Measurements from ENCODE around the gene OR6N1. TPM values are rescaled to one million over a fixed set of nuclear protein-coding genes. Genes with fewer than 3 reads are reported as not detected.

Gene OR6N1, protein sequence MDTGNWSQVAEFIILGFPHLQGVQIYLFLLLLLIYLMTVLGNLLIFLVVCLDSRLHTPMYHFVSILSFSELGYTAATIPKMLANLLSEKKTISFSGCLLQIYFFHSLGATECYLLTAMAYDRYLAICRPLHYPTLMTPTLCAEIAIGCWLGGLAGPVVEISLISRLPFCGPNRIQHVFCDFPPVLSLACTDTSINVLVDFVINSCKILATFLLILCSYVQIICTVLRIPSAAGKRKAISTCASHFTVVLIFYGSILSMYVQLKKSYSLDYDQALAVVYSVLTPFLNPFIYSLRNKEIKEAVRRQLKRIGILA
- total RNA-seq (not detected), polyA plus RNA-seq (not detected)

- Histone ChIP-seq H3K27ac (ENCODE audit: insufficient read depth, low read length, poor library complexity, severe bottlenecking) (no peak within 1 kb of the TSS), H3K4me3 (ENCODE audit: low read depth, low read length) (no peak within 1 kb of the TSS), H3K36me3 (ENCODE audit: control insufficient read depth, insufficient read depth, low read length) (no peaks in the 10 kb centered on the region), H3K4me1 (ENCODE audit: control insufficient read depth, insufficient read depth, low read length, poor library complexity, severe bottlenecking) (no peaks in the 10 kb centered on the region), H3K9me3 (ENCODE audit: control insufficient read depth in 2 of 2, low read length in 2 of 2) (no peaks in the 10 kb centered on the region), H3K27me3 (ENCODE audit: control insufficient read depth, insufficient read depth, low read length) (peaks cover 10% of the 10 kb centered on the region)
- no peak for DNase-seq
- Mint-ChIP-seq H3K4me3 (no peak within 1 kb of the TSS), H3K27ac (no peak within 1 kb of the TSS), H3K9me3 (peaks cover 0 to 7% (median 0%) of the 10 kb centered on the region in 7 donors), H3K27me3 (peaks cover 26% of the 10 kb centered on the region), H3K4me1 (no peaks in the 10 kb centered on the region), H3K36me3 (no peaks in the 10 kb centered on the region)
- ATAC-seq (ENCODE audit: low read depth in 2 of 2): no peak
Observed at GRCh38 chr1:158771950-158772866, at the start of gene OR6N1. OR6N1 (minus strand) TSS chr1:158772195; CDS start chr1:158766682, 5,513 bp downstream.

GRCh38 chr1:158821723-158822122 is 49.7 kb upstream of the OR6N1 start:
- H3K9me3 ChIP-seq (ENCODE audit: control insufficient read depth in 2 of 2, low read length in 2 of 2): no peaks in the 10 kb centered on the region
- no peaks in the 10 kb centered on the region for H3K36me3 Mint-ChIP-seq
- peaks cover 10% of the 10 kb centered on the region for H3K4me1 ChIP-seq (ENCODE audit: control insufficient read depth, insufficient read depth, low read length, poor library complexity, severe bottlenecking)
- no peak overlapping the region for H3K27ac ChIP-seq (ENCODE audit: insufficient read depth, low read length, poor library complexity, severe bottlenecking)
- no peaks in the 10 kb centered on the region for H3K27me3 ChIP-seq (ENCODE audit: control insufficient read depth, insufficient read depth, low read length)
- H3K27ac Mint-ChIP-seq: no peak overlapping the region
- no peaks in the 10 kb centered on the region for H3K36me3 ChIP-seq (ENCODE audit: control insufficient read depth, insufficient read depth, low read length)
- no peak overlapping the region for H3K4me3 ChIP-seq (ENCODE audit: low read depth, low read length)
- DNase-seq (no peak), ATAC-seq (ENCODE audit: low read depth in 2 of 2) (no peak)
- no peak overlapping the region for H3K4me3 Mint-ChIP-seq
- peaks cover 7 to 30% (median 13%) of the 10 kb centered on the region in 4 donors for H3K4me1 Mint-ChIP-seq
- peaks cover 0 to 5% (median 0%) of the 10 kb centered on the region in 7 donors for H3K9me3 Mint-ChIP-seq
- peaks cover 19% of the 10 kb centered on the region for H3K27me3 Mint-ChIP-seq

- H3K27ac Mint-ChIP-seq: peak overlapping the region; percentile 14 to 72 (median 39)
- peak in 2 of 3 donors; percentile 4 to 62 for DNase-seq
Observed at GRCh38 chr1:158819461-158820443, 47.8 kb upstream of the OR6N1 start.

DNA sequence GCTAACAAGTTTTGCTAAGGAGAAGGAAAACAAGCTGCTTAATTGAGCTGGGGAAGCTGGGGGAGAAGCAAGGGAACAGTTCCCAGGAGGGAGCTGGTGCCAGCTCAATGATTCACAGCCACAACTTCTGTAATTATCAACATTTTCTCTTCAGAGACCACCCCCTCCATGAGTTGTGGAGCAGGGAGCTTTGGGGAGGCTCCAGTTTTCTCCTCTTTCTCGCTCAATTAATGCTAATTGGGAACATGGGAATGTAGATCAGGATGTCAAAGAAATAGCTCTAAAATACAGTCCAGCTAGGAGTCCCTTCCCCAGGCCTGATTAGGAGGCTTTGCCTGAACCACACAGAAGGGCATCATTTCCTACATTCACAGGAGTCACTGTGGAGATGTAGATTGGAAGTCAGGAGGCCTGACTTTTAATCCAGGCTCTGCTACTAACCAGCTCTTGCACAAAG is 47.0 kb upstream of the OR6N1 start:
- Mint-ChIP-seq H3K4me3 (no peak overlapping the region), H3K27me3 (peaks cover 13% of the 10 kb centered on the region), H3K9me3 (peaks cover 0 to 1% (median 0%) of the 10 kb centered on the region in 7 donors), H3K4me1 (peaks cover 7 to 30% (median 13%) of the 10 kb centered on the region in 4 donors), H3K36me3 (no peaks in the 10 kb centered on the region), H3K27ac (peak overlapping the region in 2 of 3 donors; percentile 14 to 39)
- H3K36me3 ChIP-seq (ENCODE audit: control insufficient read depth, insufficient read depth, low read length): no peaks in the 10 kb centered on the region
- peaks cover 10% of the 10 kb centered on the region for H3K4me1 ChIP-seq (ENCODE audit: control insufficient read depth, insufficient read depth, low read length, poor library complexity, severe bottlenecking)
- DNase-seq (no peak), ATAC-seq (ENCODE audit: low read depth in 2 of 2) (no peak)
- H3K9me3 ChIP-seq (ENCODE audit: control insufficient read depth in 2 of 2, low read length in 2 of 2): no peaks in the 10 kb centered on the region
- H3K27ac ChIP-seq (ENCODE audit: insufficient read depth, low read length, poor library complexity, severe bottlenecking): no peak overlapping the region
- H3K4me3 ChIP-seq (ENCODE audit: low read depth, low read length): no peak overlapping the region
- H3K27me3 ChIP-seq (ENCODE audit: control insufficient read depth, insufficient read depth, low read length): no peaks in the 10 kb centered on the region

More at GRCh38 chr1:158819461-158820443, 47.8 kb upstream of the OR6N1 start:
- H3K27me3 Mint-ChIP-seq: peaks cover 15% of the 10 kb centered on the region
- Histone ChIP-seq H3K27ac (ENCODE audit: insufficient read depth, low read length, poor library complexity, severe bottlenecking) (no peak overlapping the region), H3K9me3 (ENCODE audit: control insufficient read depth in 2 of 2, low read length in 2 of 2) (no peaks in the 10 kb centered on the region), H3K4me1 (ENCODE audit: control insufficient read depth, insufficient read depth, low read length, poor library complexity, severe bottlenecking) (peaks cover 10% of the 10 kb centered on the region), H3K27me3 (ENCODE audit: control insufficient read depth, insufficient read depth, low read length) (no peaks in the 10 kb centered on the region), H3K4me3 (ENCODE audit: low read depth, low read length) (no peak overlapping the region), H3K36me3 (ENCODE audit: control insufficient read depth, insufficient read depth, low read length) (no peaks in the 10 kb centered on the region)
- ATAC-seq (ENCODE audit: low read depth in 2 of 2): peak; percentile 79 to 86
- peaks cover 7 to 30% (median 13%) of the 10 kb centered on the region in 4 donors for H3K4me1 Mint-ChIP-seq
- H3K4me3 Mint-ChIP-seq: peak overlapping the region in 2 of 4 donors; percentile 24 to 28
- no peaks in the 10 kb centered on the region for H3K36me3 Mint-ChIP-seq
- H3K9me3 Mint-ChIP-seq: peaks cover 0 to 1% (median 0%) of the 10 kb centered on the region in 7 donors

GRCh38 chr1:158818560-158818959 is 46.6 kb upstream of the OR6N1 start:
- no peaks in the 10 kb centered on the region for H3K36me3 Mint-ChIP-seq
- peaks cover 10% of the 10 kb centered on the region for H3K4me1 ChIP-seq (ENCODE audit: control insufficient read depth, insufficient read depth, low read length, poor library complexity, severe bottlenecking)
- no peak overlapping the region for H3K27ac Mint-ChIP-seq

DNA sequence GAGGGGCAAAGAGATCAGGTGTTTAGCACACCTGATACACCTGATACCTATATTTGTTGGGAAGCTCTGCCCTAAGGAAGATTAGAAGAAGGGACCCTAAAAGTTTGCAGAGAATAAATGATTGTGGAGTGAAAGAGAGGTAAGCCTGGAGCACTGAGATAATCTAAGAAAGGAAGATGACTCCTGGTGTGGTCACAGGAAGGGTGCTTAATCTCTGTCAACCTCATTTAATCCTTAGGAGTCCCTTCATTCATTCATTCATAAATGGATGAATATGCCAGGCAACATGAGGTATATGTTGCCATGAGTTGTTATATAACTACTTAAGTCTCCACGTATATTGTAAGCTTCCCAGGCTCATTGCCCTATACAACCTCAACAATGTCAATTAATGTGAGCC is 43.0 kb upstream of the OR6N1 start:
- Histone ChIP-seq H3K36me3 (ENCODE audit: control insufficient read depth, insufficient read depth, low read length) (no peaks in the 10 kb centered on the region), H3K27me3 (ENCODE audit: control insufficient read depth, insufficient read depth, low read length) (no peaks in the 10 kb centered on the region), H3K27ac (ENCODE audit: insufficient read depth, low read length, poor library complexity, severe bottlenecking) (no peak overlapping the region), H3K9me3 (ENCODE audit: control insufficient read depth in 2 of 2, low read length in 2 of 2) (no peaks in the 10 kb centered on the region), H3K4me3 (ENCODE audit: low read depth, low read length) (no peak overlapping the region), H3K4me1 (ENCODE audit: control insufficient read depth, insufficient read depth, low read length, poor library complexity, severe bottlenecking) (peaks cover 10% of the 10 kb centered on the region)
- Mint-ChIP-seq H3K9me3 (peaks cover 0 to 5% (median 0%) of the 10 kb centered on the region in 7 donors), H3K4me1 (peaks cover 7 to 20% (median 13%) of the 10 kb centered on the region in 4 donors), H3K36me3 (no peaks in the 10 kb centered on the region), H3K4me3 (no peak overlapping the region), H3K27me3 (no peaks in the 10 kb centered on the region), H3K27ac (no peak overlapping the region)
- no peak for ATAC-seq (ENCODE audit: low read depth in 2 of 2)
- no peak for DNase-seq

More at GRCh38 chr1:158818560-158818959, 46.6 kb upstream of the OR6N1 start:
- no peaks in the 10 kb centered on the region for H3K27me3 ChIP-seq (ENCODE audit: control insufficient read depth, insufficient read depth, low read length)
- ATAC-seq (ENCODE audit: low read depth in 2 of 2) (no peak), DNase-seq (no peak)
- no peak overlapping the region for H3K27ac ChIP-seq (ENCODE audit: insufficient read depth, low read length, poor library complexity, severe bottlenecking)
- peaks cover 7 to 30% (median 13%) of the 10 kb centered on the region in 4 donors for H3K4me1 Mint-ChIP-seq
- no peaks in the 10 kb centered on the region for H3K36me3 ChIP-seq (ENCODE audit: control insufficient read depth, insufficient read depth, low read length)
- H3K9me3 ChIP-seq (ENCODE audit: control insufficient read depth in 2 of 2, low read length in 2 of 2): no peaks in the 10 kb centered on the region
- H3K4me3 ChIP-seq (ENCODE audit: low read depth, low read length): no peak overlapping the region
- H3K9me3 Mint-ChIP-seq: peaks cover 0 to 1% (median 0%) of the 10 kb centered on the region in 7 donors
- no peak overlapping the region for H3K4me3 Mint-ChIP-seq
- H3K27me3 Mint-ChIP-seq: peaks cover 10% of the 10 kb centered on the region

GRCh38 chr1:158813164-158813563 is 41.2 kb upstream of the OR6N1 start:
- H3K4me3 ChIP-seq (ENCODE audit: low read depth, low read length): no peak overlapping the region
- Mint-ChIP-seq H3K9me3 (peaks cover 0 to 4% (median 0%) of the 10 kb centered on the region in 7 donors), H3K27ac (no peak overlapping the region), H3K27me3 (no peaks in the 10 kb centered on the region), H3K4me3 (no peak overlapping the region), H3K36me3 (no peaks in the 10 kb centered on the region), H3K4me1 (peaks cover 0 to 2% (median under 1%) of the 10 kb centered on the region in 4 donors)
- no peaks in the 10 kb centered on the region for H3K36me3 ChIP-seq (ENCODE audit: control insufficient read depth, insufficient read depth, low read length)
- H3K27ac ChIP-seq (ENCODE audit: insufficient read depth, low read length, poor library complexity, severe bottlenecking): no peak overlapping the region
- H3K4me1 ChIP-seq (ENCODE audit: control insufficient read depth, insufficient read depth, low read length, poor library complexity, severe bottlenecking): no peaks in the 10 kb centered on the region
- no peak for ATAC-seq (ENCODE audit: low read depth in 2 of 2)
- no peak for DNase-seq
- no peaks in the 10 kb centered on the region for H3K9me3 ChIP-seq (ENCODE audit: control insufficient read depth in 2 of 2, low read length in 2 of 2)
- H3K27me3 ChIP-seq (ENCODE audit: control insufficient read depth, insufficient read depth, low read length): no peaks in the 10 kb centered on the region
